HCT116 (cell line): Measurements from ENCODE around the gene TMPRSS13. TPM values are rescaled to one million over a fixed set of nuclear protein-coding genes. Genes with fewer than 3 reads are reported as not detected.

Source experiments
- ATAC-seq: fragments of 200-7000 bp; cut with Tn5 transposase; 2 replicates; pipeline ENCODE4 v1.9.1; 2020; ENCODE audit warnings: mild to moderate bottlenecking, moderate library complexity
- BruUV-seq: library from RNA; stranded (reverse); fragments of 400-500 nt; replicated peaks from 2 replicates; lab custom pipeline; 2021; lab: Mats Ljungman, UMichigan
- CTCF ChIA-PET: fragments of 300-600 bp; sonication (Branson Sonifier 250); formaldehyde crosslinking; loops from one replicate; lab custom pipeline; 2021; ENCODE audit warnings: antibody characterized with exemption; lab: Charles Lee
- POLR2A ChIA-PET: fragments of 300-600, 350-600 bp; sonication (Branson Sonifier 250); formaldehyde crosslinking; loops from one replicate; lab custom pipeline; 2021; ENCODE audit warnings: antibody characterized with exemption; lab: Charles Lee
- RAD21 ChIA-PET, 2 experiments: fragments of 300-600 bp; sonication (Branson Sonifier 250); formaldehyde crosslinking; loops; one replicate each; lab custom pipeline; 2023; ENCODE audit warnings: low total read pairs in 2 of 2; ENCODE audit not compliant: uncharacterized antibody in 2 of 2, unreplicated experiment in 2 of 2, low non-redundant PET in 1 of 2; lab: Charles Lee
- DNase-seq: peaks from one replicate; pipeline ENCODE4 v3.0.0-alpha.2; 2010; ENCODE audit warnings: low read depth, low spot score
- H2AFZ ChIP-seq: fragments of 200-600 bp; shearing (Covaris generic), sonication (generic); 2 replicates; pipeline ENCODE4 v1.6.1; 2017; ENCODE audit warnings: low read depth, mixed run types, mixed read lengths, antibody characterized with exemption, low read length; ENCODE audit not compliant: poor library complexity, severe bottlenecking
- H3K27ac ChIP-seq: 2 replicates; pipeline ENCODE4 v1.5.1; 2012; ENCODE audit warnings: low read depth, low read length
- H3K27me3 ChIP-seq: fragments of 200-600 bp; sonication (generic); 2 replicates; pipeline ENCODE4 v1.6.1; 2016; ENCODE audit warnings: mixed run types, low read length, mixed read lengths; ENCODE audit not compliant: insufficient read depth
- H3K36me3 ChIP-seq, 2 experiments: fragments of 200-500 bp in 1 of 2; fragments of 200-600 bp in 1 of 2; sonication (Bioruptor generic) in 1 of 2; sonication (generic) in 1 of 2; 2 replicates each; pipeline versions ENCODE4 v1.5.1 to v1.6.1; 2014 to 2016; ENCODE audit warnings: low read length in 2 of 2, inconsistent platforms in 1 of 2, mixed read lengths in 1 of 2, mixed run types in 1 of 2; ENCODE audit not compliant: insufficient read depth in 2 of 2, control insufficient read depth in 1 of 2
- H3K4me1 ChIP-seq, 2 experiments: fragments of 200-600 bp in 1 of 2; sonication (generic) in 1 of 2; 2 replicates each; pipeline versions ENCODE4 v1.5.1 to v1.6.1; 2012 to 2017; ENCODE audit warnings: low read length in 2 of 2, inconsistent platforms in 1 of 2, mild to moderate bottlenecking in 1 of 2, mixed read lengths in 1 of 2, mixed run types in 1 of 2, moderate library complexity in 1 of 2; ENCODE audit not compliant: insufficient read depth in 2 of 2, control insufficient read depth in 1 of 2
- H3K4me2 ChIP-seq: fragments of 200-600 bp; sonication (generic); 2 replicates; pipeline ENCODE4 v1.6.1; 2017; ENCODE audit warnings: mixed run types, low read length, mixed read lengths
- H3K4me3 ChIP-seq, 2 experiments: fragments of 200-600 bp in 1 of 2; sonication (generic) in 1 of 2; replicated peaks in 1 of 2; 2 replicates each; pipeline ENCODE4 v1.5.1; 2011 to 2016; ENCODE audit warnings: low read length in 2 of 2, control low read depth in 1 of 2, low read depth in 1 of 2, mild to moderate bottlenecking in 1 of 2, mixed read lengths in 1 of 2, mixed run types in 1 of 2
- H3K79me2 ChIP-seq: fragments of 200-600 bp; sonication (generic); 2 replicates; pipeline ENCODE4 v1.6.1; 2017; ENCODE audit warnings: mild to moderate bottlenecking, mixed run types, low read length, moderate library complexity, mixed read lengths; ENCODE audit not compliant: insufficient read depth
- H3K9ac ChIP-seq: fragments of 200-600 bp; sonication (generic); 2 replicates; pipeline ENCODE4 v1.6.1; 2016; ENCODE audit warnings: low read length, mixed read lengths
- H3K9me2 ChIP-seq: fragments of 200-600 bp; sonication (generic), shearing (Covaris generic); 2 replicates; pipeline ENCODE4 v1.6.1; 2017; ENCODE audit warnings: mixed run types, mild to moderate bottlenecking, moderate library complexity; ENCODE audit not compliant: insufficient read depth
- H3K9me3 ChIP-seq, 2 experiments: fragments of 200-500 bp in 1 of 2; fragments of 200-600 bp in 1 of 2; sonication (Bioruptor generic) in 1 of 2; sonication (generic) in 1 of 2; 2 replicates each; pipeline ENCODE4 v1.6.1; 2014 to 2017; ENCODE audit warnings: low read length in 2 of 2, mixed read lengths in 2 of 2, inconsistent platforms in 1 of 2, low read depth in 1 of 2, mild to moderate bottlenecking in 1 of 2, mixed run types in 1 of 2, moderate library complexity in 1 of 2; ENCODE audit not compliant: control insufficient read depth in 1 of 2, insufficient read depth in 1 of 2
- H4K20me1 ChIP-seq: fragments of 200-600 bp; sonication (generic), shearing (Covaris generic); 2 replicates; pipeline ENCODE4 v1.6.1; 2017; ENCODE audit warnings: mixed run types, mild to moderate bottlenecking, moderate library complexity; ENCODE audit not compliant: insufficient read depth
- ATF3 ChIP-seq: IDR thresholded peaks from 2 replicates; pipeline ENCODE4 v1.6.1; 2012
- CBX3 ChIP-seq: IDR thresholded peaks from 2 replicates; pipeline ENCODE4 v1.6.1; 2012; ENCODE audit warnings: low read depth
- EGR1 ChIP-seq: IDR thresholded peaks from 2 replicates; pipeline ENCODE4 v1.6.1; 2012; ENCODE audit warnings: low read depth
- EZH2 ChIP-seq: fragments of 200-600 bp; sonication (generic); IDR thresholded peaks from 2 replicates; pipeline ENCODE4 v1.6.1; 2017; ENCODE audit warnings: antibody characterized with exemption, mixed run types
- EZH2phosphoT487 ChIP-seq: fragments of 200-600 bp; IDR thresholded peaks from 2 replicates; pipeline ENCODE4 v1.6.1; 2018; ENCODE audit warnings: antibody characterized with exemption, borderline replicate concordance
- FOSL1 ChIP-seq: IDR thresholded peaks from 2 replicates; pipeline ENCODE4 v1.6.1; 2012; ENCODE audit warnings: low read depth
- MAX ChIP-seq: IDR thresholded peaks from 2 replicates; pipeline ENCODE4 v1.6.1; 2012
- POLR2A ChIP-seq: IDR thresholded peaks from 2 replicates; pipeline ENCODE4 v1.7.0; 2011; ENCODE audit warnings: borderline replicate concordance; ENCODE audit not compliant: insufficient read depth, insufficient read length; ENCODE audit errors: extremely low read depth
- RAD21 ChIP-seq: IDR thresholded peaks from 2 replicates; pipeline ENCODE4 v1.6.1; 2012; ENCODE audit warnings: low read depth, mild to moderate bottlenecking
- REST ChIP-seq: IDR thresholded peaks from 2 replicates; pipeline ENCODE4 v1.6.1; 2012; ENCODE audit warnings: low read depth
- SIN3A ChIP-seq: IDR thresholded peaks from 2 replicates; pipeline ENCODE4 v1.6.1; 2012; ENCODE audit warnings: low read depth
- SP1 ChIP-seq: IDR thresholded peaks from 2 replicates; pipeline ENCODE4 v1.6.1; 2012; ENCODE audit warnings: low read depth
- SRF ChIP-seq: IDR thresholded peaks from 2 replicates; pipeline ENCODE4 v1.6.1; 2012; ENCODE audit warnings: low read depth
- TCF7L2 ChIP-seq: IDR thresholded peaks from 2 replicates; pipeline ENCODE4 v1.7.0; 2011; ENCODE audit warnings: borderline replicate concordance, inconsistent platforms; ENCODE audit not compliant: insufficient read depth, insufficient read length; ENCODE audit errors: extremely low read depth
- YY1 ChIP-seq: IDR thresholded peaks from 2 replicates; pipeline ENCODE4 v1.6.1; 2011; ENCODE audit warnings: low read length, low read depth, moderate library complexity, mild to moderate bottlenecking; ENCODE audit not compliant: insufficient replicate concordance; ENCODE audit errors: extremely low read depth
- ZFX ChIP-seq: fragments of 450-650 bp; IDR thresholded peaks from 2 replicates; pipeline ENCODE4 v1.6.1; 2017
- ZNF274 ChIP-seq: fragments of 200-500 bp; sonication (Bioruptor generic); IDR thresholded peaks from 2 replicates; pipeline ENCODE4 v1.6.1; 2014; ENCODE audit warnings: mild to moderate bottlenecking, low read depth, low read length, inconsistent platforms
- intact Hi-C: fragments of 100-400 bp; cut with micrococcal nuclease; formaldehyde crosslinking; loops from 2 replicates; pipeline ENCODE4 v1.10.0; 2022
- total RNA-seq: library from RNA; stranded (reverse); gene quantifications from one replicate; pipeline ENCODE4 v1.2.1, GENCODE V29; 2021; ENCODE audit not compliant: unreplicated experiment
- TF ChIP-seq, protein P1 (sequence below): IDR thresholded peaks from 2 replicates; pipeline ENCODE4 v1.6.1; 2011; ENCODE audit warnings: mild to moderate bottlenecking, low read length, moderate library complexity; ENCODE audit not compliant: insufficient replicate concordance; ENCODE audit errors: extremely low read depth
- TF ChIP-seq, protein P2 (sequence below), 3 experiments: fragments of 200-600 bp in 1 of 3; sonication (generic) in 1 of 3; IDR thresholded peaks in 2 of 3; conservative IDR thresholded peaks in 1 of 3; 2 replicates each; pipeline ENCODE4 v1.5.1; 2012 to 2017; ENCODE audit warnings: low read depth in 2 of 3, low read length in 2 of 3, antibody characterized with exemption in 1 of 3, borderline replicate concordance in 1 of 3, control low read depth in 1 of 3, mild to moderate bottlenecking in 1 of 3, mixed read lengths in 1 of 3, mixed run types in 1 of 3, moderate library complexity in 1 of 3; ENCODE audit not compliant: insufficient read depth in 1 of 3

The TMPRSS13 gene
- total RNA-seq, 1 experiment from 2014 or later = 0.52 TPM

GRCh38 chr11:117917591-117918151 lies 11.5 kb downstream of the TMPRSS13 start:
- Histone ChIP-seq H3K79me2 (no peaks in the 10 kb centered on the region), H3K27me3 (no peaks in the 10 kb centered on the region), H3K4me2 (no peak overlapping the region), H3K9me3 (no peaks in the 10 kb centered on the region), H4K20me1 (no peaks in the 10 kb centered on the region), H3K4me3 (no peak overlapping the region), H2AFZ (no peak overlapping the region), H3K4me1 (no peaks in the 10 kb centered on the region), H3K27ac (no peak overlapping the region), H3K9me2 (no peaks in the 10 kb centered on the region), H3K9ac (no peak overlapping the region), H3K36me3 (no peaks in the 10 kb centered on the region)
- DNase-seq (no peak), ATAC-seq (no peak)
- TF ChIP-seq SP1 (no peak), SIN3A (no peak), ZFX (no peak), TCF7L2 (no peak), YY1 (no peak), REST (no peak), EZH2phosphoT487 (no peak), EGR1 (no peak), CBX3 (no peak), FOSL1 (no peak), MAX (no peak), SRF (no peak), ZNF274 (no peak), EZH2 (no peak), RAD21 (no peak), ATF3 (no peak), POLR2A (no peak)
- TF ChIP-seq, protein P1, sequence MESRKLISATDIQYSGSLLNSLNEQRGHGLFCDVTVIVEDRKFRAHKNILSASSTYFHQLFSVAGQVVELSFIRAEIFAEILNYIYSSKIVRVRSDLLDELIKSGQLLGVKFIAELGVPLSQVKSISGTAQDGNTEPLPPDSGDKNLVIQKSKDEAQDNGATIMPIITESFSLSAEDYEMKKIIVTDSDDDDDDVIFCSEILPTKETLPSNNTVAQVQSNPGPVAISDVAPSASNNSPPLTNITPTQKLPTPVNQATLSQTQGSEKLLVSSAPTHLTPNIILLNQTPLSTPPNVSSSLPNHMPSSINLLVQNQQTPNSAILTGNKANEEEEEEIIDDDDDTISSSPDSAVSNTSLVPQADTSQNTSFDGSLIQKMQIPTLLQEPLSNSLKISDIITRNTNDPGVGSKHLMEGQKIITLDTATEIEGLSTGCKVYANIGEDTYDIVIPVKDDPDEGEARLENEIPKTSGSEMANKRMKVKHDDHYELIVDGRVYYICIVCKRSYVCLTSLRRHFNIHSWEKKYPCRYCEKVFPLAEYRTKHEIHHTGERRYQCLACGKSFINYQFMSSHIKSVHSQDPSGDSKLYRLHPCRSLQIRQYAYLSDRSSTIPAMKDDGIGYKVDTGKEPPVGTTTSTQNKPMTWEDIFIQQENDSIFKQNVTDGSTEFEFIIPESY = no peak
- TF ChIP-seq, protein P2, sequence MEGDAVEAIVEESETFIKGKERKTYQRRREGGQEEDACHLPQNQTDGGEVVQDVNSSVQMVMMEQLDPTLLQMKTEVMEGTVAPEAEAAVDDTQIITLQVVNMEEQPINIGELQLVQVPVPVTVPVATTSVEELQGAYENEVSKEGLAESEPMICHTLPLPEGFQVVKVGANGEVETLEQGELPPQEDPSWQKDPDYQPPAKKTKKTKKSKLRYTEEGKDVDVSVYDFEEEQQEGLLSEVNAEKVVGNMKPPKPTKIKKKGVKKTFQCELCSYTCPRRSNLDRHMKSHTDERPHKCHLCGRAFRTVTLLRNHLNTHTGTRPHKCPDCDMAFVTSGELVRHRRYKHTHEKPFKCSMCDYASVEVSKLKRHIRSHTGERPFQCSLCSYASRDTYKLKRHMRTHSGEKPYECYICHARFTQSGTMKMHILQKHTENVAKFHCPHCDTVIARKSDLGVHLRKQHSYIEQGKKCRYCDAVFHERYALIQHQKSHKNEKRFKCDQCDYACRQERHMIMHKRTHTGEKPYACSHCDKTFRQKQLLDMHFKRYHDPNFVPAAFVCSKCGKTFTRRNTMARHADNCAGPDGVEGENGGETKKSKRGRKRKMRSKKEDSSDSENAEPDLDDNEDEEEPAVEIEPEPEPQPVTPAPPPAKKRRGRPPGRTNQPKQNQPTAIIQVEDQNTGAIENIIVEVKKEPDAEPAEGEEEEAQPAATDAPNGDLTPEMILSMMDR (IDR thresholded peaks at IDR 0.05 in 2 of 3, conservative IDR thresholded peaks at IDR 0.05 in 1 of 3; ENCODE audit: borderline replicate concordance in 1 of 3, insufficient read depth in 1 of 3, low read depth in 2 of 3, low read length in 2 of 3) = no peak
- ChIA-PET CTCF (interaction anchor here (2.3 kb wide), 1 partner anchor 13 kb away, joined by 7 read pairs; no protein-coding TSS in a partner anchor), RAD21 (no interaction called here), POLR2A (no interaction called here)
- intact Hi-C loops = no loop called here
- no TSS peak for BruUV-seq
